Body of pancreas (tissue), 4 donors: Measurements from ENCODE around the gene KIAA1217. TPM values are rescaled to one million over a fixed set of nuclear protein-coding genes. Genes with fewer than 3 reads are reported as not detected.
A peak's percentile ranks its signal among the peaks of the same experiment; 100 is the strongest.

Experiments used
- ATAC-seq: fragments of 150-250 bp; one replicate; pipeline ENCODE4 v1.9.1; 2016
- DNase-seq, 4 donors: peaks; one replicate each; pipeline ENCODE4 v3.0.0-alpha.2; 2019
- H3K27ac ChIP-seq, 4 donors: fragments of 200-600 bp; sonication (generic); 1 replicate in 3 of 4; 2 replicates in 1 of 4; pipeline versions ENCODE4 v1.5.1 to v1.6.1; 2016 to 2019; ENCODE audit warnings: mild to moderate bottlenecking in 1 of 4, mixed read lengths in 1 of 4, moderate library complexity in 1 of 4
- H3K27me3 ChIP-seq, 2 donors: fragments of 200-600 bp; sonication (generic); one replicate each; pipeline ENCODE4 v1.6.0; 2016; ENCODE audit warnings: mild to moderate bottlenecking in 1 of 2
- H3K36me3 ChIP-seq, 2 donors: fragments of 200-600 bp; sonication (generic); replicated peaks in 1 of 2; 2 replicates each; pipeline ENCODE4 v1.5.1; 2016; ENCODE audit warnings: low read depth in 2 of 2; ENCODE audit not compliant: insufficient read depth in 1 of 2
- H3K4me1 ChIP-seq: fragments of 200-600 bp; sonication (generic); one replicate; pipeline ENCODE4 v1.6.0; 2016
- H3K4me3 ChIP-seq, 2 donors: fragments of 200-600 bp; sonication (generic); 1 replicate in 1 of 2; 2 replicates in 1 of 2; pipeline ENCODE4 v1.5.1; 2016 to 2019
- H3K9me3 ChIP-seq, 3 donors: fragments of 200-600 bp; sonication (generic); 1 replicate in 2 of 3; 2 replicates in 1 of 3; pipeline ENCODE4 v1.5.1; 2016
- POLR2A ChIP-seq, 3 donors: fragments of 450-650 bp; IDR thresholded peaks; one replicate each; pipeline ENCODE4 v1.6.1; 2016; ENCODE audit warnings: antibody characterized with exemption in 3 of 3, mild to moderate bottlenecking in 2 of 3
- WGBS, 2 donors: methylation state at CpG; one replicate each; pipeline ENCODE4 v1.1.5; 2017; 5-methylcytosine and 5-hydroxymethylcytosine counted together
- intact Hi-C: fragments of 100-400 bp; cut with DNase I; formaldehyde crosslinking; loops from one replicate; pipeline ENCODE4 v1.15.1; 2023
- total RNA-seq, 2 donors: library from RNA; depleted of rRNA; stranded (reverse); fragments of >200 nt; gene quantifications; one replicate each; pipeline ENCODE4 v1.1.0, GENCODE V29; 2016
- TF ChIP-seq, protein P1 (sequence below), 7 experiments: fragments of 450-650 bp in 4 of 7; fragments of 200-600 bp in 3 of 7; sonication (generic) in 3 of 7; IDR thresholded peaks; one replicate each; pipeline ENCODE4 v1.5.1; 2016 to 2019; ENCODE audit warnings: antibody characterized with exemption in 7 of 7

KIAA1217 gene
- total RNA-seq, 2 donors from 2014 or later = 25.9 to 36.9 TPM

- H3K9me3 ChIP-seq = no peaks in the 10 kb centered on the region
- 83 to 97% methylated on average over 10 of the region's 10 CpGs for WGBS, 2 donors
- intact Hi-C loops = no loop called here
- no peaks in the 10 kb centered on the region for H3K4me1 ChIP-seq
- no peak for ATAC-seq
- no peak overlapping the region for H3K27ac ChIP-seq
- no peak overlapping the region for H3K4me3 ChIP-seq
- H3K27me3 ChIP-seq = no peaks in the 10 kb centered on the region
- TF ChIP-seq POLR2A (IDR thresholded peaks at IDR 0.05) = no peak
- TF ChIP-seq, protein P1, sequence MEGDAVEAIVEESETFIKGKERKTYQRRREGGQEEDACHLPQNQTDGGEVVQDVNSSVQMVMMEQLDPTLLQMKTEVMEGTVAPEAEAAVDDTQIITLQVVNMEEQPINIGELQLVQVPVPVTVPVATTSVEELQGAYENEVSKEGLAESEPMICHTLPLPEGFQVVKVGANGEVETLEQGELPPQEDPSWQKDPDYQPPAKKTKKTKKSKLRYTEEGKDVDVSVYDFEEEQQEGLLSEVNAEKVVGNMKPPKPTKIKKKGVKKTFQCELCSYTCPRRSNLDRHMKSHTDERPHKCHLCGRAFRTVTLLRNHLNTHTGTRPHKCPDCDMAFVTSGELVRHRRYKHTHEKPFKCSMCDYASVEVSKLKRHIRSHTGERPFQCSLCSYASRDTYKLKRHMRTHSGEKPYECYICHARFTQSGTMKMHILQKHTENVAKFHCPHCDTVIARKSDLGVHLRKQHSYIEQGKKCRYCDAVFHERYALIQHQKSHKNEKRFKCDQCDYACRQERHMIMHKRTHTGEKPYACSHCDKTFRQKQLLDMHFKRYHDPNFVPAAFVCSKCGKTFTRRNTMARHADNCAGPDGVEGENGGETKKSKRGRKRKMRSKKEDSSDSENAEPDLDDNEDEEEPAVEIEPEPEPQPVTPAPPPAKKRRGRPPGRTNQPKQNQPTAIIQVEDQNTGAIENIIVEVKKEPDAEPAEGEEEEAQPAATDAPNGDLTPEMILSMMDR (IDR thresholded peaks at IDR 0.05) = no peak
- no peak for DNase-seq
- H3K36me3 ChIP-seq = peaks cover 0 to 3% of the 10 kb centered on the region in 2 donors
Observed at GRCh38 chr10:24501056-24501711, 292.2 kb downstream of the KIAA1217 start.

- H3K4me1 ChIP-seq = no peaks in the 10 kb centered on the region
- WGBS, 2 donors = 89 to 91% methylated on average over 10 of the region's 10 CpGs
- intact Hi-C loops = no loop called here
- no peaks in the 10 kb centered on the region for H3K27me3 ChIP-seq
- no peak for ATAC-seq
- no peak overlapping the region for H3K27ac ChIP-seq
- peaks cover 0 to 3% of the 10 kb centered on the region in 2 donors for H3K36me3 ChIP-seq
- H3K9me3 ChIP-seq = no peaks in the 10 kb centered on the region
- DNase-seq = no peak
- no peak overlapping the region for H3K4me3 ChIP-seq
- no peak for TF ChIP-seq POLR2A (IDR thresholded peaks at IDR 0.05)
- TF ChIP-seq, protein P1 (IDR thresholded peaks at IDR 0.05) = no peak
Observed at GRCh38 chr10:24502006-24502405, 293.1 kb downstream of the KIAA1217 start.

DNA sequence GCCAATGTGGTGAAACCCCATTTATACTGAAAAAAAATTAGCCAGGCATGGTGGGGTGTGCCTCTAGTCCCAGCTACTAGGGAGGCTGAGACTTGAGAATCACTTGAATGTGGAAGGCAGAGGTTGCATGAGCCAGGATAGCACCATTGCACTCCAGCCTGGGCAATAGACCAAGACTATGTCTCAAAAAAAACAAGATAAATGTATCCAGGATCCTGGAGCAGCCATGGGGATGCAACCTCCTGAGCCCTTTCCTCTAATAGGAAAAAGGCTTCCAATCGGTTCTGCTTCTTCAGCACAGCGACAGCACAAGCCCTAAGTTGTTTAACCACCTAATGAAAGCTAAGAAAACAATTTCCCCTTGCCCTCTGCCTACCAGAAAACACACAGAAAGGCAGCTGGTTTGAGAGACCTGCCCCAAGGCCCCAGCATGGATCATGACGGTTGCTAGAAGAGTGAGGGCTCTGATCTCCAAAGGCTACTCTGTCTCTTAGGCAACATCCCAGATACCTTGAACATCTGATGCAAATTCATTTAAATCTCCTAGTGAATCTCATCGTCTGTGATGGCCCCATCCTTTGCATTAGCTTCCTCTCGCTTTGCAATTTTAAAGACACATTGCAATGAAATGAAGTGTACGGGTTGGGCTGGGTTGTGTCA, 294.0 kb downstream of the KIAA1217 start:
- ATAC-seq (no peak), DNase-seq (no peak)
- no peak overlapping the region for H3K27ac ChIP-seq
- H3K36me3 ChIP-seq = peaks cover 0 to 3% of the 10 kb centered on the region in 2 donors
- H3K4me1 ChIP-seq = no peaks in the 10 kb centered on the region
- TF ChIP-seq POLR2A (IDR thresholded peaks at IDR 0.05) = no peak
- TF ChIP-seq, protein P1 (IDR thresholded peaks at IDR 0.05) = no peak
- 75 to 84% methylated on average over 6 of the region's 6 CpGs for WGBS, 2 donors
- H3K9me3 ChIP-seq = no peaks in the 10 kb centered on the region
- H3K27me3 ChIP-seq = no peaks in the 10 kb centered on the region
- H3K4me3 ChIP-seq = no peak overlapping the region
- intact Hi-C loops = no loop called here

DNA sequence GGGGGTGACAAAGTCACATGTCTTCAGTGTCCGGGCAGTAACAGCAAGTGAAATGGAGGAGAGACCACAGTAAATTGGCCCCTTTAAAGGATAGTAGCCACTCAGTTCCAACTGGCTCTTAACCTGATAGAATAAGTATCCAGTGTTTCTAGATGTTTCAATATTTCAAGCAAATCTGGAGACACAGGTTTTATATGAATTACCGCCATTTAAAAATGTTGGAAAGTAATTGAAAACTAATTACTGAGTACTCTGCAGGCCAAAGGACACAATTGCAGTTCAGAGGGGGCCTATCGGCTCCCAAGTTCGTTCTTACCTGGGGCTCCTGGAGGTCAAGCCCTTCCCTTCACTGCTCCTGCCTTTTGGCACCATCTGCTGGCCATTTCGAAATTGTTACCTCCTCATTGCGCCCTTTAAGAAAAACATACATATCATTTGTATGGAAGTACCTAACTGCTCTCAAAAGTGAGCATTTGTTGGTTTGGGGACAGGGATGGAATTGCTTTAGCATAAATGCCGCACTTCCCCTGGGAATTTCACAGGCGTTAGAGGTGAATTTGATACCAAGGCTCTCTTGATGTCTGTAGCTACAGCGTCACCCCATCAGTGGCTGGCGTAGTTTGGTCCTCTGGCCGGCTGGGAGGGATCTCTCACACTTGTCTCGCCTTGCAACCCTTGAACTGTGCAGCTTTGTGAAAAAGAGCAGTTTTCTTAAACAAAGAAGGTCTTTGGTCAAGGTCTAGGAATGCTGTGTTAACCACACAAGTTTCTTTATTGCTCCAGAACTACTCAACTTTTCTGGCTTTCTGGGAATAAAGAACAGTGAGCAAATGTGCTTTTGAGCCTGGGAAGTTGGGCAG, 294.8 kb downstream of the KIAA1217 start:
- 40 to 44% methylated on average over 12 of the region's 12 CpGs for WGBS, 2 donors
- H3K27me3 ChIP-seq = no peaks in the 10 kb centered on the region
- H3K9me3 ChIP-seq = no peaks in the 10 kb centered on the region
- DNase-seq (peak; percentile 64 to 72 (median 66)), ATAC-seq (no peak)
- no peak overlapping the region for H3K27ac ChIP-seq
- intact Hi-C loops = no loop called here
- H3K36me3 ChIP-seq = peaks cover 0 to 3% of the 10 kb centered on the region in 2 donors
- H3K4me1 ChIP-seq = no peaks in the 10 kb centered on the region
- H3K4me3 ChIP-seq = no peak overlapping the region
- TF ChIP-seq POLR2A (IDR thresholded peaks at IDR 0.05) = no peak
- TF ChIP-seq, protein P1 (IDR thresholded peaks at IDR 0.05) = peak; percentile 39 to 76 (median 71)
